GM21381 (cell line): ENCODE results near the gene GNB1L.

Experiments used
- ATAC-seq: cut with Tn5 transposase; IDR thresholded peaks from one replicate; pipeline ENCODE4 v1.9.1; 2021; ENCODE audit warnings: mild to moderate bottlenecking, moderate library complexity; ENCODE audit not compliant: unreplicated experiment

Gene GNB1L

GRCh38 chr22:19826619-19826950, 28.1 kb downstream of the GNB1L start:
- ATAC-seq = no peak

- no peak for ATAC-seq
Observed at GRCh38 chr22:19825904-19826618, 28.6 kb downstream of the GNB1L start.

- ATAC-seq = no peak
Observed at GRCh38 chr22:19824926-19825339, 29.7 kb downstream of the GNB1L start.

- no peak for ATAC-seq
Observed at GRCh38 chr22:19824212-19824925, 30.3 kb downstream of the GNB1L start.

GRCh38 chr22:19823902-19824211, 30.8 kb downstream of the GNB1L start:
- no peak for ATAC-seq

- ATAC-seq = no peak
Observed at GRCh38 chr22:19823191-19823901, 31.3 kb downstream of the GNB1L start.

GRCh38 chr22:19822301-19823117, 32.2 kb downstream of the GNB1L start:
- no peak for ATAC-seq

- ATAC-seq = no peak
Observed at GRCh38 chr22:19821523-19822300, 33.0 kb downstream of the GNB1L start.

GRCh38 chr22:19820880-19821522, 33.7 kb downstream of the GNB1L start:
- no peak for ATAC-seq

- no peak for ATAC-seq
Observed at GRCh38 chr22:19819911-19820879, 34.5 kb downstream of the GNB1L start.

GRCh38 chr22:19819208-19819910, 35.3 kb downstream of the GNB1L start:
- no peak for ATAC-seq

- ATAC-seq = no peak
Observed at GRCh38 chr22:19818324-19819207, 36.1 kb downstream of the GNB1L start.

- no peak for ATAC-seq
Observed at GRCh38 chr22:19816372-19817119, 38.1 kb downstream of the GNB1L start.

- no peak for ATAC-seq
Observed at GRCh38 chr22:19815823-19816290, 38.8 kb downstream of the GNB1L start.

GRCh38 chr22:19815093-19815822, 39.4 kb downstream of the GNB1L start:
- no peak for ATAC-seq

- ATAC-seq = no peak
Observed at GRCh38 chr22:19814428-19814827, 40.2 kb downstream of the GNB1L start.
